ENCODE data around the gene NTRK2.

DNA sequence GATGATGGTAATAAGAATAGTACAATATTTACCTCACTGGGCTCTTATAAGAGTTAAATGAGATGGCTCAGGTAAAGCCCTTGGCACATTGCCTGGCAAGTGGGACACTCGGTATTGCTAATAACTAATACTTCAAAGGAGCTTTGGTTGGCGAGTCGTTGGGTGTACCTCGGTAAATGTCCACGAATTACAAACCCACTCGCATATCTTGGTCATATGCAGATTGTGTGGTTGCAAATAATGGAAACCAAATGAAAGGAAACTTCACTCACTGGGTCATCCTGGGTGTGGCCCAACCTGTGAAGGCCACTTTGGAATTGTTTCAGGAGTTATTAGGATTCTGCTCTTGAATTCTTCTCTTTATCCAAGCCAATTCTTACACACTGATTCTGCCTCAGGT lies 147.5 kb downstream of the NTRK2 start:
- TF ChIP-seq, protein P1, sequence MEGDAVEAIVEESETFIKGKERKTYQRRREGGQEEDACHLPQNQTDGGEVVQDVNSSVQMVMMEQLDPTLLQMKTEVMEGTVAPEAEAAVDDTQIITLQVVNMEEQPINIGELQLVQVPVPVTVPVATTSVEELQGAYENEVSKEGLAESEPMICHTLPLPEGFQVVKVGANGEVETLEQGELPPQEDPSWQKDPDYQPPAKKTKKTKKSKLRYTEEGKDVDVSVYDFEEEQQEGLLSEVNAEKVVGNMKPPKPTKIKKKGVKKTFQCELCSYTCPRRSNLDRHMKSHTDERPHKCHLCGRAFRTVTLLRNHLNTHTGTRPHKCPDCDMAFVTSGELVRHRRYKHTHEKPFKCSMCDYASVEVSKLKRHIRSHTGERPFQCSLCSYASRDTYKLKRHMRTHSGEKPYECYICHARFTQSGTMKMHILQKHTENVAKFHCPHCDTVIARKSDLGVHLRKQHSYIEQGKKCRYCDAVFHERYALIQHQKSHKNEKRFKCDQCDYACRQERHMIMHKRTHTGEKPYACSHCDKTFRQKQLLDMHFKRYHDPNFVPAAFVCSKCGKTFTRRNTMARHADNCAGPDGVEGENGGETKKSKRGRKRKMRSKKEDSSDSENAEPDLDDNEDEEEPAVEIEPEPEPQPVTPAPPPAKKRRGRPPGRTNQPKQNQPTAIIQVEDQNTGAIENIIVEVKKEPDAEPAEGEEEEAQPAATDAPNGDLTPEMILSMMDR (IDR thresholded peaks at IDR 0.05), result no peak
- no peak for TF ChIP-seq ZFX (IDR thresholded peaks at IDR 0.05; ENCODE audit: borderline replicate concordance)

Data from 22Rv1 (cell line).